OCI-LY1 (cell line): ENCODE measurements around the gene KCNIP4.

ENCODE experiments used
- CTCF ChIP-seq: fragments of 200-600 bp; sonication (generic), shearing (Covaris generic); IDR thresholded peaks from 2 replicates; pipeline ENCODE4 v1.5.1; 2017; ENCODE audit warnings: mild to moderate bottlenecking, antibody characterized with exemption, low read length, moderate library complexity, mixed read lengths
- EZH2 ChIP-seq: fragments of 200-600 bp; sonication (generic), shearing (Covaris generic); IDR thresholded peaks from 2 replicates; pipeline ENCODE4 v1.8.0; 2017; ENCODE audit warnings: borderline replicate concordance, mixed run types, mild to moderate bottlenecking, antibody characterized with exemption, low read length, moderate library complexity, mixed read lengths

- TF ChIP-seq CTCF, result no peak
- TF ChIP-seq EZH2, result no peak
These were observed 1267.8 kb downstream of the KCNIP4 start for GRCh38 chr4:20680736-20681135.
